MM.1S (cell line): Measurements from ENCODE around the gene GLIPR2.

ENCODE experiments used
- EZH2 ChIP-seq: fragments of 300-600 bp; sonication (generic); optimal IDR thresholded peaks from 2 replicates; pipeline ENCODE3; 2017; ENCODE audit warnings: low read depth, mild to moderate bottlenecking, antibody characterized with exemption, low read length, mixed read lengths
- EZH2phosphoT487 ChIP-seq: fragments of 300-600 bp; sonication (generic); IDR thresholded peaks from 2 replicates; pipeline ENCODE4 v1.6.1; 2018; ENCODE audit warnings: antibody characterized with exemption, low read length
- TF ChIP-seq, protein P1 (sequence below): fragments of 300-600 bp; sonication (generic); IDR thresholded peaks from 2 replicates; pipeline ENCODE4 v1.5.1; 2016; ENCODE audit warnings: antibody characterized with exemption, low read length, mixed read lengths

DNA sequence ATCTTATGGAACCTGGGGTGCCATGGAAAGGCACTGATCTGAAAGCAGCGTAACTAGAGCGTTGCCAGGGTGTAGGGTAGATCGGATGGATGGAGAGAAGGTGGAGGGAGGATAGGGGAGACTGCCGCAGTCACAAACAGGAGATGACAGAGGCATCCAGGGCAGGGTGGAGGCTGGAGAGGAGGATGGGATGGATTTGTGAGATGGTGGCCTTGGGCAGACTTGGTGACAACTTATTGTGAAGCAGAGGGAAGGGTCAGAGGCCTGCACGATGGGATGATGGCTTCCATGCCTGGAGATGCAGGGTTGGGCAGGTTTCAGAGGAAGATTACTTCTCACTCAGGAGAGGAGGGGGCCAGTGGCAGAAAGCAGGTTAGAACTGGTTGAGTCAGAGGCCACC, 2.4 kb downstream of the GLIPR2 start:
- TF ChIP-seq, protein P1, sequence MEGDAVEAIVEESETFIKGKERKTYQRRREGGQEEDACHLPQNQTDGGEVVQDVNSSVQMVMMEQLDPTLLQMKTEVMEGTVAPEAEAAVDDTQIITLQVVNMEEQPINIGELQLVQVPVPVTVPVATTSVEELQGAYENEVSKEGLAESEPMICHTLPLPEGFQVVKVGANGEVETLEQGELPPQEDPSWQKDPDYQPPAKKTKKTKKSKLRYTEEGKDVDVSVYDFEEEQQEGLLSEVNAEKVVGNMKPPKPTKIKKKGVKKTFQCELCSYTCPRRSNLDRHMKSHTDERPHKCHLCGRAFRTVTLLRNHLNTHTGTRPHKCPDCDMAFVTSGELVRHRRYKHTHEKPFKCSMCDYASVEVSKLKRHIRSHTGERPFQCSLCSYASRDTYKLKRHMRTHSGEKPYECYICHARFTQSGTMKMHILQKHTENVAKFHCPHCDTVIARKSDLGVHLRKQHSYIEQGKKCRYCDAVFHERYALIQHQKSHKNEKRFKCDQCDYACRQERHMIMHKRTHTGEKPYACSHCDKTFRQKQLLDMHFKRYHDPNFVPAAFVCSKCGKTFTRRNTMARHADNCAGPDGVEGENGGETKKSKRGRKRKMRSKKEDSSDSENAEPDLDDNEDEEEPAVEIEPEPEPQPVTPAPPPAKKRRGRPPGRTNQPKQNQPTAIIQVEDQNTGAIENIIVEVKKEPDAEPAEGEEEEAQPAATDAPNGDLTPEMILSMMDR = no peak
- no peak for TF ChIP-seq EZH2
- TF ChIP-seq EZH2phosphoT487 = no peak
